Activated CD4-positive, alpha-beta T cell treated with anti-CD3 and anti-CD28 coated beads for 1 hour (primary cell): ENCODE results near the gene UBE4A.

ENCODE experiments used
- DNase-seq: peaks from one replicate; pipeline ENCODE4 v3.0.0-alpha.2; 2020

The UBE4A gene

DNA sequence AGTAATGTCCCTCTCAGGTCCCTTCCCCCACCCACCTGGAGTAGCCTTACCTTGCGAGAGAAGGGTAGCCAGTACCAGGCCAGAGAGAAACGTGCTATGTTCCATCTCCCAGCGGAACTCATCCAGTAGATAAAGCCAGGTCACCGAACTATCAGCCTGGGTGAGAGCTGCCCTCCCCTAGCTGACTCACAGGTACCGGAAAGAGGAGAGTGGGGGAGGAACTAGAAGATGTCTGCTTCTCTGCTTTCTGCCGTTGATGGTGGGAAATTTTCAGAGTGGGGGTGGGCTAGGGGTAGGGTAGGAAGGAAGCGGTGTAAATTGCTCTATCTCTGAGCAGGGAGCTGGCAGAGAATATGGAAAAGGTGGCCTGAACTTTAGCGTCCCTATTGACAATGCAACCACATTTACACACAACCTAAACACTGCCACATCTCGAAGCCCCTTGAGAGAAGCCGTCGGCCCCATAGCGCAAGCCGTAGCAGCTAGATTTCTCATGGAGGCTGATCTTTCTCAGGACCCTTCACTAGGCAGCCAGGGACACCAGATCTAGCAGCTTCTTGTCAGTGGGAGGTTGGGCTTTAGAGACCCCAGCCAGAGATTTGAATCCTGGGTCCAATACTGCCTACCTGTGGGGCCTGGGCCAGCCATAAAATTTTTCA is 16.8 kb upstream of the UBE4A start, which contains the start of gene CD3D:
Gene CD3D (minus strand): TSS at position 203 of the 659 bp plus-strand sequence. CDS start 98 bp downstream, at position 105.
- peak; percentile 60 for DNase-seq

DNA sequence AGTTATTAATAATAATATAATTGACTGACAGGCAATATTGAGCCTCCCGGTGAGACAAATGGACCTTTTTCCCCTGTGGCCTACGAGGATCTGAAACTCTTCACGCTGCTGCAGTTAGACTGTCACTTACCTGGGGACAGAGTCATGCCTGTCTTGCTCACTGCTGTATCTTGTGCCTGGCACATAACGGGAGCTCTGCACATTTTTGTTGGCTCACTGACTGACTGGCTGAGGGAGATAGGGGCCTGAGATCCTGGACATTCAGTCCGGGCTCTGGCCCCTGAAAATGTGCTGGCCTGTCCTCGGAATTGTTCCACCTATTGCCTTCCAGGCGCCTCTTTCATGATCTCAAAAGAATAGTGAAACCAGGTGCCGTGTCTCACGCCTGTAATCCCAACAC is 16.2 kb upstream of the UBE4A start:
- no peak for DNase-seq

DNA sequence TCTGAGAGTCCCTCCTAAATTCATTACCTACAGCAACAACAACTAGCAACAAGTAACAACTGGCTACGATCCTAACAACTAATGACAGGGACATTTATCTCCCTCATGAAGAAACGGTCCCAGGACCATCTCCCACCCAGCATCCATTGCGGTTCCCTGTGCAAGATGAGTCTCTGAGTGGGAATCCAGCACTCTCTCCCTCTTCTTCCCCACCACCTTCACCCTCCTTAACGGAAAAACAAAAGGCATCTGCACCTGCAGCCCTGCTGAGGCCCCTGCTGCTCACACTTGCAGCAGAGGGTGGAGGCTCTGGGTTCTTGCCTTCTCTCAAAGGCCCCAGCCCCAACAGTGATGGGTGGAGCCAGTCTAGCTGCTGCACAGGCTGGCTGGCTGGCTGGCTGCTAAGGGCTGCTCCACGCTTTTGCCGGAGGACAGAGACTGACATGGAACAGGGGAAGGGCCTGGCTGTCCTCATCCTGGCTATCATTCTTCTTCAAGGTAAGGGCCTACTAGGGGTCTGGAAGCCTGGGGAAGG is 15.4 kb upstream of the UBE4A start, which contains the start of gene CD3G:
Gene CD3G (plus strand): TSS at position 364 of the 535 bp plus-strand sequence. CDS start 80 bp downstream, at position 444.
- DNase-seq = peak; percentile 59

DNA sequence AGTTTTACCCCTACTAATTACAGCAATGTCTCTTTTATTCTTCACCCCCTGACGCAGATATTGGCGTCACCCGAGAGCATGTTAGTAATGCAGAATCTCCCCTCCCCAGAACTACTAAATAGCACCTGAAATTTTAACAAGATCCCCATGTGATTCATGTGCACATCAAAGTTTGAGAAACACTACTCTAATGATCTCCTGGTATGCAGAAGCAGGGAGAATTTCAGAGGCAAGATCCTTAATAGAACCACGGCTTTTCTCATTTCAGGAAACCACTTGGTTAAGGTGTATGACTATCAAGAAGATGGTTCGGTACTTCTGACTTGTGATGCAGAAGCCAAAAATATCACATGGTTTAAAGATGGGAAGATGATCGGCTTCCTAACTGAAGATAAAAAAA is 9.9 kb upstream of the UBE4A start:
- no peak for DNase-seq

DNA sequence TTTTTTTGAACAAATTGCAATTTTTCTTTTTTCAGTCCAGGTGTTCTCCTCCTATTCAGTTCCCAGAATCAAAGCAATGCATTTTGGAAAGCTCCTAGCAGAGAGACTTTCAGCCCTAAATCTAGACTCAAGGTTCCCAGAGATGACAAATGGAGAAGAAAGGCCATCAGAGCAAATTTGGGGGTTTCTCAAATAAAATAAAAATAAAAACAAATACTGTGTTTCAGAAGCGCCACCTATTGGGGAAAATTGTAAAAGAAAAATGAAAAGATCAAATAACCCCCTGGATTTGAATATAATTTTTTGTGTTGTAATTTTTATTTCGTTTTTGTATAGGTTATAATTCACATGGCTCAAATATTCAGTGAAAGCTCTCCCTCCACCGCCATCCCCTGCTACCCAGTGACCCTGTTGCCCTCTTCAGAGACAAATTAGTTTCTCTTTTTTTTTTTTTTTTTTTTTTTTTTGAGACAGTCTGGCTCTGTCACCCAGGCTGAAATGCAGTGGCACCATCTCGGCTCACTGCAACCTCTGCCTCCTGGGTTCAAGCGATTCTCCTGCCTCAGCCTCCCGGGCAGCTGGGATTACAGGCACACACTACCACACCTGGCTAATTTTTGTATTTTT is 6.2 kb upstream of the UBE4A start:
- DNase-seq = no peak

DNA sequence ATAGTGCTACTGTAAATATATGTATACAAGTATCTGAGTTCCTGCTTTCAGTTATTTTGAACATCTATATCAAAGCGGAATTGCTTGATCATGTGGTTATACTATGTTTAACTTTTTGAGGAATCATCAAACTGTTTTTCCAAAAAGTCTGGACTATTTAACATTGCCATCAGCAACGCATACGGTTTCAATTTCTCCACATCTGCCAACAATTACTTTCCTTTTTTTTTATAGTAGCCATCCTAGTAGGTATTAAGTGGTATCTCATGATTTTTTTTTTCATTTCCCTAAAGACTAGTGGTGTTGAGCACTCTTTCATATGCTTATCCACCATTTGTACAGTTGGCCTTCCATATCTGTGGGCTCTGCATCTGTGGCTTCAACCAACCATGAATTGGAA is 1.3 kb upstream of the UBE4A start:
- DNase-seq = no peak

DNA sequence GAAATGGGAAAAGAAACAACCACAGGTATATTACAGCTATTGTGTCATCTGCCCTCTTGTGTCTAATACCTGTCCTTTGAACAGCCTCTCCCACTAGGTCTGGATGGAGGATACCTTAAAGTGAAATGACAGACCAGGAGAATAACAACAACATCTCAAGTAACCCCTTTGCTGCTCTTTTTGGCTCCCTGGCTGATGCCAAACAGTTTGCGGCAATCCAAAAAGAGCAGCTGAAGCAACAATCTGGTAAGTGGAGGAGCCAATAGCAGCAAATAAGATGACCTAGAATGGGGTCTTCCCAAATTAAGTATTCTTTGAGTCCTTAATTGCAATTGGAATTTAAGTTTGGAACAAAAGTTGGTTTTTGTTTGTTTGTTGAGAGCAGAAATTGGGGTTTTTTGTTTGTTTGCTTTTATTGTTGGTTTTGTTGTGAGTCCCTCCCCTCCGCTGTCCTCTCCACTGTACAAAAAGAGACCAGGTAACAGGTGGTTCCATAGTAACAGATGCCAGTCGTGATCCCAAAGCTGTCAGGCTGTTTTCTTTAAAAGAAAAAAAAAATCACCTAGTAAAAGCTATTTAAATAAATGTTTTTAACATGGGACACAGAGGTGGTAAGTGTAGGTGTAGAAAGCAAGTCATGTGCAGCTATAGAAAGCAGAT is 5.7 kb downstream of the UBE4A start:
- no peak for DNase-seq

DNA sequence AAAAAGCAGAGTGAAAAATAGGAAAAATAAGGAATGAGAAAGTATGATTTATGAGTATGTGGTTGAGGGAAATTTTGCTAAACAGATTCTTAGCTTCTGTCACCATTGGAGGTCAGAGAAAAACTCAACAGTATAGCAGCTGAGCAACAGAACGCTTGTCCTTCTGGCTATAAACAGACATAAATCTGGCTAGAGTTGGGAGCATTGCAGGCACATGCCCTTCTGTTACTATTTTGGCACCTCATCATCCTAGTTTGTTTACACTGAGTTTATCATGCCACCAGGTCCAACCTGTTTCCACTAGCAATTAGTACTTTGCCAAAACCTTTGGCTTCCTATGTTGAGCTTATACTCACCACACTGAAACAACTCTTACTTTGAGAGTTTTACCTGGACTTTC is 6.9 kb downstream of the UBE4A start:
- DNase-seq = no peak

DNA sequence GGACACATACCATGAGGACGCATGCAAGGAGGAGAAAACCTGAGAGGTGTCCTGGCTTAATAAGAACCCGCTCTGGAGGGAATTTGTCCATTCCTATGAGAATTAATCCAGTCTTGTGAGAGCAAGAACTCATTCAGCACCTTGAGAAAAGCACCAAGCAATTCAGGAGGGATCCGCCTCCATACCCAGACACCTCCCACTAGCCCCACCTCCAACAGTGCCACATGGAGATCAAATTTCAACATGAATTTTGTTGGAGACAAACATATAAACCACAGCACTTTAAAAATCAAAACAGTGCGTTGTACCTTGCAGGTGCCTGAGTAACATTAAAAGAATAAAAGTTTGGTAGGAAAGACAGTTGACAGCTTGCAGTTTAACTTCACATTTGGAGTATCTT is 11.4 kb downstream of the UBE4A start:
- DNase-seq = no peak

DNA sequence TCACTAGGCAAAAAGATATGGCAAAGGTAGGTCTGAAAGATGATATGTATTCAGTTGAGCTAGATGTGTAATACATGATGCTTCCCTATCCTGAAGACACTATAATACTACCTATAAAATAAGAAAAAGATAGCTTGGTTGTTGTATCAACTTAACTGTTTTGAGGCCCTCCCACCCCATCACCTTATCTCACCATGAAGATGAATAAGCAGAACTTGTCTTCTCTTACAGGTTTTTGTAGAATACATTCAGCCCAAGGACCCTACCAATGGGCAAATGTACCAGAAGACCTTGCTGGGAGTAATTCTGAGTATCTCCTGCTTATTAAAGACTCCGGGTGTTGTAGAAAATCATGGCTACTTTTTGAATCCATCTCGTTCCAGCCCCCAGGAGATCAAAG is 13.9 kb downstream of the UBE4A start:
- no peak for DNase-seq

DNA sequence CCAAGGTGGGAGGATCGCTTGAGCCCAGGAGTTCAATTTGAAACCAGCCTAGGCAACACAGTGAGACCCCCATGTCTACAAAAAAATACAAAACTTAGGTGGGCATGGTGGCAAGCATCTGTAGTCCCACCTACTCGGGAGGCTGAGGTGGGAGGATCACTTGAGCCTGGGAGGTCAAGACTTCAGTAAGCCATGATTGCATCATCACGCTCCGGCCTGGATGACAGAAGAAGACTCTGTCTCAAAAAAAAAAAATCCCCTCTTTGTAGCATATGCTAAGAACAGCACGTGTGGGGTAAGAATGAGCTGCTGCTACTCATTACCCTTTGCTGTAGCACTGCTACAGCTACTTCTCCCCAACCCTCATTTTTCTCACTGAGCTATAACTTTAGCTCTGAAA is 14.5 kb downstream of the UBE4A start:
- no peak for DNase-seq

DNA sequence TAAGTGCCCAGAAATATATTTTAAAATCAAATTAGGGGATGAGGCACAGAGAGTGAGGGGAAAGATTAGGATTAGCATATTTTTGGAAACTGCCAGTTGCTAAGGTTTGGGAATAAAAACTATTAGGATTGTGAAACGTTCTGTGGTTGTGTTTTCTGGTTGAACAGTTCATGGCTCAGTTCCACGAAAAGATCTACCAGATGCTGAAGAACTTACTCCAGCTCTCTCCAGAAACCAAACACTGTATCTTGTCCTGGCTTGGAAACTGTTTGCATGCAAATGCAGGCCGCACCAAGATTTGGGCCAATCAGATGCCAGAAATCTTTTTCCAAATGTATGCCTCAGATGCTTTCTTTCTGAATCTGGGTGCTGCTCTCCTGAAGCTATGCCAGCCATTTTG is 15.3 kb downstream of the UBE4A start:
- no peak for DNase-seq

DNA sequence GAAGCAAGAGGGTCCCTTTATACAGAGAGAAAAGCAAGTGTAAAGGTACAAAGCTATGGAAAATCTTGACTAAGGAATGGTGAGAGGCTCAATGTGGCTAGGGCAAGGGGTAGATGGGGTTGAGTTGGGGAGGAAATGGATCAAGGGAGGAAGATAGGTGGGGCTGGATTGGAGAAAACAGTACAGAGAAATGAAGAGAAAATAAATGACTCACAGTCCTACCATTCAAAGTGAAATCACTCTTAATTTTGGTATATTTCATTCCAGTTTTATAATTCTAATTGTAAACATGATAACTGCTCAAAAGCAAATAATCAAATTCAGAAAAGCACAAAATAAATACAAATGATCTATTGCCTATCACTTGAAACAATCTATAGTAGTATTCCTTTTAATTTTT is 16.6 kb downstream of the UBE4A start:
- no peak for DNase-seq

DNA sequence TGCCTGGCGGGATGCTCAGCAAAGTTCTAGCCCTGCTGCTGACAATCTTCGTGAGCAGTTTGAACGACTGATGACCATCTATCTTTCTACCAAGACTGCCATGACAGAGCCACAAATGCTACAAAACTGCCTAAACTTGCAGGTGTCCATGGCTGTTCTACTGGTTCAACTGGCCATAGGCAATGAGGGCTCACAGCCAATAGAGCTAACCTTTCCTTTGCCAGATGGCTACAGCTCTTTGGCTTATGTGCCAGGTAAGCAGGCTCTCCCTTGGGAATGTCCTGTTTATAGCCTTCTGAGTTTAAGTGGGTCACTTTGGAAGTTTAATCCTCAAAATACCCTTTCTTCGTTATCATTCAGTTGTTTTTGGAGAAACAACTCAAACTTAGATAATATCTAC is 20.1 kb downstream of the UBE4A start:
- DNase-seq = no peak

DNA sequence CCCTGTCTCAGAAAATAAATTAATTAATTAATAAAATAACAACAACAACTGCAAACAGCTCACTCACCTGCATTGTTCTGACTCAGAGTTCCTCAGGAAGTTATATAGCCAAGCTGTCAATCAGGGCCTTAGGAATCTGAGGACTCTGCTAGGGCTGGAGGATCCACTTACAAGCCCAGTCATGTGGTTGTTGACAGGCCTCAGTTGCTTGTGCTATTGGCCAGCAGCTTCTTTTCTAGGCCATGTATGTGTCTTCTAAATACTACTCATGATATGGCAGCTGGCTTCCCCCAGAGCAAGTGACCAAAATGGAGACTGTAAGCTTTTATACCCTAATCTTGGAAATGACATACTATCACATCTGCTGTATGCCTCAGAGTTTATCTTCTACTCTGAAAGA is 21.2 kb downstream of the UBE4A start:
- no peak for DNase-seq

DNA sequence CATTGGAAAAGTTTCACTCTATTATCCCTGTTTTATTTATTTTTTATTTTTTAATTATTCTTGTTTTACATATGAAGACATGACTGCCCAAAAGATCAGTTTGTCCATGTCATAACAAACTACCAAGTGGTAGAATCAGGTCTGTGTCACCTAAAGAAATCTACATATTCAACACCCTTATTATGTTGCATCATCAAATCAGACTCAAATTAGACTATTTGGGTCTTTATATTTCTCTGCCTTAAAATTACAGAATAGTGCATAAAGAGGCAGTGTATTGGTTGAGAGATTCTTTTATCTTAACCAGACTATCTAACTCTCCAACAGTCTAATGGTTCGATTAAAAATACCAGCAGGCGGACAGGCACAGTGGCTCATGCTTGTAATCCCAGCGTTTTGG is 23.6 kb downstream of the UBE4A start:
- DNase-seq = no peak

DNA sequence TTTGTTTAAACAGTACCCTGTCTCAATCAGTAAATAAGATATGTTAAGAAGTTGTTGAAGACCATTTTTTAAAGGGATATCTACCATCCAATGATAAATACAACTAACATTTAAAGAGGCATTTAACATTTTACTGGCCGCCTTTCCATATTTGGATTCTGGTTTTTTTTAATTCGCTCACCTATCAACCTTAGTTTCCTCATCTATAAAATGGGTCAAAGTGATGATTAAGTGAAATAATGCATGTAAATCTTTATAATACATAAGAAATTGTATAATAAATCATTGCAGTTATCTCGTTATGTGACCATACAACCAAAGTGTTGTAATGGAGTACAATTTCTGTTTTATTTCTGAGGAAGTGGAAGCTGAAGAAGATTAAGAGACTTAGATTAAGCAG is 24.3 kb downstream of the UBE4A start:
- DNase-seq = no peak

DNA sequence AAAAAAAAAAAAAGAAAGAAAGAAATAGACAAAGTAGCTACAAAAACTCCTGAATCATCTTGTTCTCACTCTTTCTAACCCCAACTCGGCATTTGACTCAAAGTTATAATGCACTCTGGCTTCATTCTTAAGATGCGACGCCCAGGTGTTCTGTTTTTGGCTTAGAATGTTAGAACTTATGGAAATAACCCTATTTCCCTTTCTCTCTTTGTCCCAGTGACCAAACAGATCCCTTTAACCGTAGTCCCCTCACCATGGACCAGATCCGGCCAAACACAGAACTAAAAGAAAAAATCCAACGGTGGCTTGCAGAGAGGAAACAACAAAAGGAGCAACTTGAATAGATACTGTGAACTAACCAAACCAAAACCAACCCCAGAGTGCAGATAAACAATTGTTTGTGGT is 36.7 kb downstream of the UBE4A start:
- no peak for DNase-seq

DNA sequence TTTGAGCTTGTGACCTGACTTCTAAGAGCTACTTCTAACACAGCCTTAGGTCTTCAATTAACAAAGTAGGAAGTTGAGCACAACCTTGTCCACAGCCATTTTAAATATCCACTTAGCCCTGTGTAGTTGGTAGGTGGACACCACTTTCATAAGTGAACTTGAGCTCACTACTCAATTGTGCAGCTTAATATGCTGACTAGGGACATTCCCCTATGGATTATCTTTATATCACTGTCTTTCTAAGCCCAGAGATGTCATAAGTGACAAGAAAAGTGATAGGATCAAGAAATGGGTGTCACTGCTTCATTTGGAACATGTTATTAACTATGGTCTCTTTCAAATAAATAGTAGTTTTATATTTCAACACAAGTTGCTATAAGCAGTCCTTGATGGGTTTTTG is 38.0 kb downstream of the UBE4A start:
- DNase-seq = no peak

DNA sequence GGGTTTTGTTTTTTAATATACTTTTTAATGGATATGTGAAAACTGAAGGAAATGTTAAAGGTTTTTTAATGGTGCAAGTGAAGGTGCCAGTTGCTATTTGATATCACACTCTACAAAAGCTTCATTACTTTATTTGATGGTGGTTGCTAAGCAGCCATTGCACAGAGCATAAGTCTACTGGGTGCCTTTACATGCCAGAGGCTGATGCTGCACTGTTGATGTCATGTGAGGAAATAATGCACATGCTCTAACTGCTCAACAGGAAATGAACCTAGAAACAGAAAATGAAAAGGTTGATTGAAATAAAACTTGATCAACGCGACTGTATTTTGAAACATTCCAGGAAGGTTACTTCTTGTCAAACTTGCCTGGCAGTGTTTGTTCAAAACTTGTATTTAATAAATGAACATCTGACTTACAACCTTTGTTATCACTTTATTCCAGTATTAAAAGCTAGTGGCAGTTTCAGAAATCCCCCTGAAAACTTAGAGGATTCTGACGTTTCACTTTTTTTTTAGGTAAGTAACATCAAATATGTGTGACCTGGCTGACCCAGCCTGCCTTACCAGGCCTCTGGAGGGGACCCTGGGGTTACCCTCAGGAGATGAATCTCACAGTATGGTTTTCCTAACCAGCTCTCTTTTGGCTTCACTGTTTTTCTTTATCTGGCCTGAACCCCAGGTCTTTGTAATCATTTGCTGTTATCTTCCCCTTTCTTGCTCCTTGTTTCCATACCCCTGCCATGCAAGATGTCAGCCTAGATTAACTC is 39.6 kb downstream of the UBE4A start:
- peak; percentile 33 for DNase-seq

DNA sequence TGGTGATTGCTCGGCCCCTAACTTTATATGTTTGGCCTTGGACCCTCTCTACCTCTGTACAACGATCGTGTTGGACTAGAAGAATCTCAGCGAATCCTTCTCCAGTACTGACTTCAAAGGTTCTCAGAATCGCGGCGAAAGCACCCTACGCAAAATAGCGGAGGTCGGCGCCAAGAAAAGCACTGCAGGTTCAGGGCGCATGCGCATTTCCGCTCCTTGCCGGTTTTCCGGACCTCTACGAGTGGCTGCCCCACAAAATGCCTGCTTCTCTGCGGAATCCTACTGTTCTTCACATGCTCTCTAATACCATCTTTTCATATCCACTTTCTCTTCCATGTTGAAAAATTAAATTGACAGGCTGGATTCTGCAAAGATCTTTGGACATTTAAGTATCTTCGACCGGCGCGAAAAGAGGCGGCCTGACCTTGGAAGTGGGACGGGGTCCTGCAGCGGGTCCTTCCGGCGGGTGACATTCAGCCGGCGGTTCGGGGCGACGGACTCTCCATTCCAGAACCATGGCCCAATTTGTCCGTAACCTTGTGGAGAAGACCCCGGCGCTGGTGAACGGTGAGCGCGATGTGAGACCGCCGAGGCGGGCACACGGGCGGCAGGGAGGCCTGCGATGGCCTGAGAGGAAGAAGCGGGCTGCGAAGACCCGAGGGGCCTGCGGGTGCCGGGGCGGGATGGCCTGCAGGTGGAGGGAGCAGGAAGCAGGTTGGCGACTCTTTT is 41.9 kb downstream of the UBE4A start, which contains the start of gene ATP5MG:
Gene ATP5MG (plus strand): TSS at position 456 of the 729 bp plus-strand sequence. CDS start 60 bp downstream, at position 516.
- peak; percentile 88 for DNase-seq

DNA sequence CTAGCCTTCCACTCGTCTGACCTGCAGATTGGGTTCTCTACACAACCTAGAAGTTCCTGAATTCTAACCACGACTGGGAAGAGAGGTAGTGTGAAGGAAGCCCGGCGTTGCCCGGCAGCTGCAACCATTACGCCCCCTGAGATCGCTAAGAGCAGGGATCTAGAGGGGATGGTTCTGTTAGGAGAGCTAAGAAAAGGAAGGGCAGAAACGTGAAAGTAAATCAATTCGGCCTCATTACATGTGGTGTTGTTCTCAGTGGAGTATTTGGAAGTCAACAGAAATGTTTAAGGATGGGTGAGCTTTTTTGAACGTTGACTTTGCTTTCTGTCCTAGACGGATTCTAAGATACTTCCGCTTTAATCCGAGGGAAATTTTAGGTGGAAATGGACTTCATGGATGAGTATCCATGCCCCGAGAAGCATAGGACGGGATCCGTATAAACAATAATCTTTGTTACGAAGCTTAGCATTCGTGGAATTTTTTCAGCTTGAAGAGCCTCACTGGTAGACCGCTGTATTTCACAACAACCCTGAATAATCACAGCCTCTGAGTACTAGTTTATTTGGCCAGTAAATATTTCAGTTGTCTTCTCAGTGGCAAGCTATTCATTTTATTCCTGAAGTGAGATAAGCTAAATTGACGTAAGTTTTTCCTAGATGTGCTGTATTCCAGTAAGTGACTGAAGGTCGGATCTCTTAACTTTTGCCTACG is 42.6 kb downstream of the UBE4A start:
- no peak for DNase-seq
